ENCODE data around the gene TMEM270. TPM values are rescaled to one million over a fixed set of nuclear protein-coding genes. Genes with fewer than 3 reads are reported as not detected.

TMEM270 gene
- polyA plus RNA-seq, 1 experiment: not detected

- DNase-seq (ENCODE audit: low read depth): no peak
- CTCF ChIA-PET: interaction anchor here (0.5 to 1.5 kb wide), 5 partner anchors 8 to 286 kb away, joined by 3 to 4 read pairs (median 3); partner anchors contain the start of gene METTL27
- no peaks in the 10 kb centered on the region for H3K36me3 ChIP-seq (ENCODE audit: control insufficient read depth, insufficient read depth, low read length)
- no peak for TF ChIP-seq CTCF (IDR thresholded peaks at IDR 0.05; ENCODE audit: insufficient read depth, low read depth, low read length)
- H3K4me3 ChIP-seq (ENCODE audit: low read depth, low read length): no peak overlapping the region
- no peaks in the 10 kb centered on the region for H3K27me3 ChIP-seq (ENCODE audit: control insufficient read depth, insufficient read depth, low read length)
- POLR2A ChIA-PET: no interaction called here
These were observed 30.9 kb upstream of the TMEM270 start for GRCh38 chr7:73829921-73830680.

- ChIA-PET POLR2A (no interaction called here), CTCF (interaction anchor here (1.5 kb wide), 1 partner anchor 9 kb away, joined by 4 read pairs; no protein-coding TSS in a partner anchor)
- no peaks in the 10 kb centered on the region for H3K27me3 ChIP-seq (ENCODE audit: control insufficient read depth, insufficient read depth, low read length)
- no peak for TF ChIP-seq CTCF (IDR thresholded peaks at IDR 0.05; ENCODE audit: insufficient read depth, low read depth, low read length)
- no peaks in the 10 kb centered on the region for H3K36me3 ChIP-seq (ENCODE audit: control insufficient read depth, insufficient read depth, low read length)
- no peak for DNase-seq (ENCODE audit: low read depth)
- no peak within 1 kb of the TSS for H3K4me3 ChIP-seq (ENCODE audit: low read depth, low read length)
These were observed 30.0 kb upstream of the TMEM270 start, which contains the start of gene CLDN4 for GRCh38 chr7:73830681-73831583. CLDN4 (plus strand) TSS chr7:73830996; CDS start chr7:73831202, 206 bp downstream.

- H3K4me3 ChIP-seq (ENCODE audit: low read depth, low read length): no peak overlapping the region
- no peak for DNase-seq (ENCODE audit: low read depth)
- no peaks in the 10 kb centered on the region for H3K27me3 ChIP-seq (ENCODE audit: control insufficient read depth, insufficient read depth, low read length)
- no peak for TF ChIP-seq CTCF (IDR thresholded peaks at IDR 0.05; ENCODE audit: insufficient read depth, low read depth, low read length)
- ChIA-PET POLR2A (no interaction called here), CTCF (no interaction called here)
- H3K36me3 ChIP-seq (ENCODE audit: control insufficient read depth, insufficient read depth, low read length): no peaks in the 10 kb centered on the region
These were observed 29.4 kb upstream of the TMEM270 start for GRCh38 chr7:73831584-73831833.

GRCh38 chr7:73831834-73832651, 28.9 kb upstream of the TMEM270 start:
- DNase-seq (ENCODE audit: low read depth): no peak
- H3K36me3 ChIP-seq (ENCODE audit: control insufficient read depth, insufficient read depth, low read length): no peaks in the 10 kb centered on the region
- ChIA-PET POLR2A (no interaction called here), CTCF (interaction anchor here (0.6 to 1.1 kb wide), 2 partner anchors 23 to 160 kb away, joined by 3 read pairs; no protein-coding TSS in a partner anchor)
- no peaks in the 10 kb centered on the region for H3K27me3 ChIP-seq (ENCODE audit: control insufficient read depth, insufficient read depth, low read length)
- H3K4me3 ChIP-seq (ENCODE audit: low read depth, low read length): no peak overlapping the region
- no peak for TF ChIP-seq CTCF (IDR thresholded peaks at IDR 0.05; ENCODE audit: insufficient read depth, low read depth, low read length)

All from BJ (cell line).